GM13977 (cell line): ENCODE measurements around the gene AHCTF1.

ENCODE experiments used
- DNase-seq: peaks from one replicate; pipeline ENCODE4 v3.0.0; 2012; ENCODE audit warnings: low spot score
- CTCF ChIP-seq: IDR thresholded peaks from 2 replicates; pipeline ENCODE4 v1.5.1; 2012; ENCODE audit warnings: mild to moderate bottlenecking, control low read depth; ENCODE audit not compliant: insufficient read depth; ENCODE audit errors: extremely low read depth, missing control alignments
- in situ Hi-C: fragments of 300-500 bp; cut with MboI; formaldehyde crosslinking; loops from one replicate; pipeline ENCODE4 v1.12.0; 2022; ENCODE audit warnings: low sequenced_read_pairs, low pct_unique_long_range_greater_than_20kb, mixed read lengths, inconsistent platforms; ENCODE audit not compliant: unreplicated experiment

The AHCTF1 gene

GRCh38 chr1:246790833-246791232, 140.9 kb downstream of the AHCTF1 start:
- DNase-seq: no peak
- in situ Hi-C loops: no loop called here

GRCh38 chr1:246790364-246790763, 141.4 kb downstream of the AHCTF1 start:
- in situ Hi-C loops: no loop called here
- no peak for TF ChIP-seq CTCF
- no peak for DNase-seq

More at GRCh38 chr1:246790833-246791232, 140.9 kb downstream of the AHCTF1 start:
- no peak for TF ChIP-seq CTCF

- no peak for TF ChIP-seq CTCF
- DNase-seq: no peak
- in situ Hi-C loops: no loop called here
These were observed 142.1 kb downstream of the AHCTF1 start for GRCh38 chr1:246789454-246790339.
